WTC11 (cell line): ENCODE measurements around the gene PLEKHF1. TPM values are rescaled to one million over a fixed set of nuclear protein-coding genes. Genes with fewer than 3 reads are reported as not detected.

ENCODE experiments used
- ATAC-seq: fragments of 200-7000 bp; cut with Tn5 transposase; 2 replicates; pipeline ENCODE4 v1.10.0; 2021; ENCODE audit warnings: mild to moderate bottlenecking, moderate library complexity
- CTCF ChIA-PET: fragments of 300-600 bp; sonication (Branson Sonifier 250); formaldehyde crosslinking; loops from one replicate; lab custom pipeline; 2021; ENCODE audit warnings: antibody characterized with exemption; lab: Charles Lee
- POLR2A ChIA-PET: fragments of 350-600 bp; sonication (Branson Sonifier 250); formaldehyde crosslinking; loops from one replicate; lab custom pipeline; 2021; ENCODE audit warnings: antibody characterized with exemption; lab: Charles Lee
- DNase-seq: peaks from one replicate; pipeline ENCODE4 v3.0.0; 2021; ENCODE audit warnings: low spot score
- H3K27ac Mint-ChIP-seq: 2 replicates; pipeline ENCODE4 v1.8.0; 2021; ENCODE audit warnings: mixed read lengths
- H3K27me3 Mint-ChIP-seq: 2 replicates; pipeline ENCODE4 v1.8.0; 2021; ENCODE audit warnings: low read depth, mild to moderate bottlenecking, moderate library complexity, mixed read lengths
- H3K36me3 Mint-ChIP-seq: 2 replicates; pipeline ENCODE4 v1.8.0; 2021; ENCODE audit warnings: mixed read lengths
- H3K4me1 Mint-ChIP-seq: 2 replicates; pipeline ENCODE4 v1.8.0; 2022; ENCODE audit warnings: mixed read lengths
- H3K4me3 Mint-ChIP-seq: 2 replicates; pipeline ENCODE4 v1.8.0; 2021; ENCODE audit warnings: mild to moderate bottlenecking, moderate library complexity, mixed read lengths
- H3K9me3 Mint-ChIP-seq: 2 replicates; pipeline ENCODE4 v1.8.0; 2021; ENCODE audit warnings: mixed read lengths
- ESRRA ChIP-seq: sonication (generic); formaldehyde crosslinking; IDR thresholded peaks from 2 replicates; pipeline ENCODE4 v1.8.1; 2022; ENCODE audit warnings: mild to moderate bottlenecking, missing genetic modification reagents, borderline replicate concordance
- FOXJ3 ChIP-seq: sonication (generic); formaldehyde crosslinking; IDR thresholded peaks from 2 replicates; pipeline ENCODE4 v1.9.0; 2021; ENCODE audit warnings: missing genetic modification reagents, mild to moderate bottlenecking, borderline replicate concordance
- GTF2I ChIP-seq: fragments of 250-450 bp; sonication (Bioruptor Pico); conservative IDR thresholded peaks from 2 replicates; pipeline ENCODE4 v1.4.0; 2021; ENCODE audit warnings: mild to moderate bottlenecking
- IRF2 ChIP-seq: sonication (generic); formaldehyde crosslinking; IDR thresholded peaks from 2 replicates; pipeline ENCODE4 v1.8.0; 2022; ENCODE audit warnings: low read depth, missing genetic modification reagents, borderline replicate concordance
- JUN ChIP-seq: sonication (generic); formaldehyde crosslinking; IDR thresholded peaks from 2 replicates; pipeline ENCODE4 v1.8.0; 2023; ENCODE audit warnings: mild to moderate bottlenecking, missing genetic modification reagents
- KAT7 ChIP-seq: sonication (generic); formaldehyde crosslinking; IDR thresholded peaks from 2 replicates; pipeline ENCODE4 v1.8.1; 2023; ENCODE audit warnings: missing genetic modification reagents, mild to moderate bottlenecking, borderline replicate concordance
- NFATC4 ChIP-seq: fragments of 250-450 bp; sonication (Bioruptor Pico); IDR thresholded peaks from 2 replicates; pipeline ENCODE4 v1.9.0; 2021; ENCODE audit warnings: mild to moderate bottlenecking
- NR2C2 ChIP-seq: sonication (generic); formaldehyde crosslinking; IDR thresholded peaks from 2 replicates; pipeline ENCODE4 v1.8.0; 2022; ENCODE audit warnings: mild to moderate bottlenecking, missing genetic modification reagents
- PREB ChIP-seq: sonication (generic); formaldehyde crosslinking; IDR thresholded peaks from 2 replicates; pipeline ENCODE4 v1.8.1; 2022; ENCODE audit warnings: mild to moderate bottlenecking, missing genetic modification reagents, moderate library complexity, borderline replicate concordance
- RORB ChIP-seq: fragments of 250-450 bp; sonication (Bioruptor Pico); IDR thresholded peaks from 2 replicates; pipeline ENCODE4 v1.9.0; 2021; ENCODE audit warnings: mild to moderate bottlenecking
- ZBTB21 ChIP-seq: sonication (generic); formaldehyde crosslinking; IDR thresholded peaks from 2 replicates; pipeline ENCODE4 v1.8.1; 2023; ENCODE audit warnings: mild to moderate bottlenecking, missing genetic modification reagents, borderline replicate concordance
- ZNF138 ChIP-seq: sonication (generic); formaldehyde crosslinking; conservative IDR thresholded peaks from 2 replicates; pipeline ENCODE4 v1.8.1; 2022; ENCODE audit warnings: mild to moderate bottlenecking, moderate library complexity, missing genetic modification reagents
- total RNA-seq: library from RNA; stranded (reverse); gene quantifications from 3 replicates; pipeline ENCODE4 v1.2.3, GENCODE V29; 2021
- TF ChIP-seq, protein P1 (sequence below): sonication (generic); formaldehyde crosslinking; IDR thresholded peaks from 2 replicates; pipeline ENCODE4 v1.8.1; 2023; ENCODE audit warnings: mild to moderate bottlenecking, missing genetic modification reagents, borderline replicate concordance
- TF ChIP-seq, protein P2 (sequence below): sonication (generic); formaldehyde crosslinking; IDR thresholded peaks from 2 replicates; pipeline ENCODE4 v1.8.0; 2022; ENCODE audit warnings: mild to moderate bottlenecking, missing genetic modification reagents
- TF ChIP-seq, protein P3 (sequence below): sonication (generic); formaldehyde crosslinking; IDR thresholded peaks from 2 replicates; pipeline ENCODE4 v1.8.1; 2022; ENCODE audit warnings: low read depth, missing genetic modification reagents, borderline replicate concordance
- TF ChIP-seq, protein P4 (sequence below): sonication (generic); formaldehyde crosslinking; IDR thresholded peaks from 2 replicates; pipeline ENCODE4 v1.8.0; 2022; ENCODE audit warnings: missing genetic modification reagents
- TF ChIP-seq, protein P5 (sequence below): sonication (generic); formaldehyde crosslinking; IDR thresholded peaks from 2 replicates; pipeline ENCODE4 v1.8.1; 2023; ENCODE audit warnings: mild to moderate bottlenecking, missing genetic modification reagents
- TF ChIP-seq, protein P6 (sequence below): sonication (generic); formaldehyde crosslinking; IDR thresholded peaks from 2 replicates; pipeline ENCODE4 v1.8.0; 2022; ENCODE audit warnings: mild to moderate bottlenecking, missing genetic modification reagents
- TF ChIP-seq, protein P7 (sequence below): fragments of 250-450 bp; sonication (Bioruptor Pico); IDR thresholded peaks from 2 replicates; pipeline ENCODE4 v1.9.0; 2021; ENCODE audit warnings: moderate library complexity, mild to moderate bottlenecking, inconsistent platforms, borderline replicate concordance

PLEKHF1 gene
- total RNA-seq, 1 experiment from 2014 or later: 17.9 TPM

GRCh38 chr19:29695765-29696564, 30.7 kb downstream of the PLEKHF1 start (continued):
- TF ChIP-seq FOXJ3 (no peak), ZNF138 (CRISPR knock-in tag) (no peak)

GRCh38 chr19:29696565-29696846, 31.2 kb downstream of the PLEKHF1 start:
- ChIA-PET CTCF (no interaction called here), POLR2A (no interaction called here)
- DNase-seq: no peak
- no peaks in the 10 kb centered on the region for H3K27me3 Mint-ChIP-seq
- peaks cover 3% of the 10 kb centered on the region; the same call in 1 of the 2 replicates for H3K36me3 Mint-ChIP-seq
- no peak for ATAC-seq
- no peaks in the 10 kb centered on the region for H3K9me3 Mint-ChIP-seq
- H3K4me1 Mint-ChIP-seq: no peaks in the 10 kb centered on the region; the same call in 1 of the 2 replicates
- no peak overlapping the region for H3K27ac Mint-ChIP-seq
- TF ChIP-seq, protein P1, sequence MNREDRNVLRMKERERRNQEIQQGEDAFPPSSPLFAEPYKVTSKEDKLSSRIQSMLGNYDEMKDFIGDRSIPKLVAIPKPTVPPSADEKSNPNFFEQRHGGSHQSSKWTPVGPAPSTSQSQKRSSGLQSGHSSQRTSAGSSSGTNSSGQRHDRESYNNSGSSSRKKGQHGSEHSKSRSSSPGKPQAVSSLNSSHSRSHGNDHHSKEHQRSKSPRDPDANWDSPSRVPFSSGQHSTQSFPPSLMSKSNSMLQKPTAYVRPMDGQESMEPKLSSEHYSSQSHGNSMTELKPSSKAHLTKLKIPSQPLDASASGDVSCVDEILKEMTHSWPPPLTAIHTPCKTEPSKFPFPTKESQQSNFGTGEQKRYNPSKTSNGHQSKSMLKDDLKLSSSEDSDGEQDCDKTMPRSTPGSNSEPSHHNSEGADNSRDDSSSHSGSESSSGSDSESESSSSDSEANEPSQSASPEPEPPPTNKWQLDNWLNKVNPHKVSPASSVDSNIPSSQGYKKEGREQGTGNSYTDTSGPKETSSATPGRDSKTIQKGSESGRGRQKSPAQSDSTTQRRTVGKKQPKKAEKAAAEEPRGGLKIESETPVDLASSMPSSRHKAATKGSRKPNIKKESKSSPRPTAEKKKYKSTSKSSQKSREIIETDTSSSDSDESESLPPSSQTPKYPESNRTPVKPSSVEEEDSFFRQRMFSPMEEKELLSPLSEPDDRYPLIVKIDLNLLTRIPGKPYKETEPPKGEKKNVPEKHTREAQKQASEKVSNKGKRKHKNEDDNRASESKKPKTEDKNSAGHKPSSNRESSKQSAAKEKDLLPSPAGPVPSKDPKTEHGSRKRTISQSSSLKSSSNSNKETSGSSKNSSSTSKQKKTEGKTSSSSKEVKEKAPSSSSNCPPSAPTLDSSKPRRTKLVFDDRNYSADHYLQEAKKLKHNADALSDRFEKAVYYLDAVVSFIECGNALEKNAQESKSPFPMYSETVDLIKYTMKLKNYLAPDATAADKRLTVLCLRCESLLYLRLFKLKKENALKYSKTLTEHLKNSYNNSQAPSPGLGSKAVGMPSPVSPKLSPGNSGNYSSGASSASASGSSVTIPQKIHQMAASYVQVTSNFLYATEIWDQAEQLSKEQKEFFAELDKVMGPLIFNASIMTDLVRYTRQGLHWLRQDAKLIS (CRISPR knock-in tag): no peak
- TF ChIP-seq GTF2I (CRISPR knock-in tag) (no peak), JUN (CRISPR knock-in tag) (no peak), NFATC4 (CRISPR knock-in tag) (no peak), IRF2 (CRISPR knock-in tag) (no peak), ZBTB21 (no peak), PREB (CRISPR knock-in tag) (no peak), ESRRA (CRISPR knock-in tag) (no peak), KAT7 (no peak), RORB (CRISPR knock-in tag) (no peak), NR2C2 (CRISPR knock-in tag) (no peak)
- TF ChIP-seq, protein P2, sequence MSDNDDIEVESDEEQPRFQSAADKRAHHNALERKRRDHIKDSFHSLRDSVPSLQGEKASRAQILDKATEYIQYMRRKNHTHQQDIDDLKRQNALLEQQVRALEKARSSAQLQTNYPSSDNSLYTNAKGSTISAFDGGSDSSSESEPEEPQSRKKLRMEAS (CRISPR knock-in tag): no peak
- TF ChIP-seq, protein P3, sequence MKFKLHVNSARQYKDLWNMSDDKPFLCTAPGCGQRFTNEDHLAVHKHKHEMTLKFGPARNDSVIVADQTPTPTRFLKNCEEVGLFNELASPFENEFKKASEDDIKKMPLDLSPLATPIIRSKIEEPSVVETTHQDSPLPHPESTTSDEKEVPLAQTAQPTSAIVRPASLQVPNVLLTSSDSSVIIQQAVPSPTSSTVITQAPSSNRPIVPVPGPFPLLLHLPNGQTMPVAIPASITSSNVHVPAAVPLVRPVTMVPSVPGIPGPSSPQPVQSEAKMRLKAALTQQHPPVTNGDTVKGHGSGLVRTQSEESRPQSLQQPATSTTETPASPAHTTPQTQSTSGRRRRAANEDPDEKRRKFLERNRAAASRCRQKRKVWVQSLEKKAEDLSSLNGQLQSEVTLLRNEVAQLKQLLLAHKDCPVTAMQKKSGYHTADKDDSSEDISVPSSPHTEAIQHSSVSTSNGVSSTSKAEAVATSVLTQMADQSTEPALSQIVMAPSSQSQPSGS (CRISPR knock-in tag): no peak
- TF ChIP-seq, protein P4, sequence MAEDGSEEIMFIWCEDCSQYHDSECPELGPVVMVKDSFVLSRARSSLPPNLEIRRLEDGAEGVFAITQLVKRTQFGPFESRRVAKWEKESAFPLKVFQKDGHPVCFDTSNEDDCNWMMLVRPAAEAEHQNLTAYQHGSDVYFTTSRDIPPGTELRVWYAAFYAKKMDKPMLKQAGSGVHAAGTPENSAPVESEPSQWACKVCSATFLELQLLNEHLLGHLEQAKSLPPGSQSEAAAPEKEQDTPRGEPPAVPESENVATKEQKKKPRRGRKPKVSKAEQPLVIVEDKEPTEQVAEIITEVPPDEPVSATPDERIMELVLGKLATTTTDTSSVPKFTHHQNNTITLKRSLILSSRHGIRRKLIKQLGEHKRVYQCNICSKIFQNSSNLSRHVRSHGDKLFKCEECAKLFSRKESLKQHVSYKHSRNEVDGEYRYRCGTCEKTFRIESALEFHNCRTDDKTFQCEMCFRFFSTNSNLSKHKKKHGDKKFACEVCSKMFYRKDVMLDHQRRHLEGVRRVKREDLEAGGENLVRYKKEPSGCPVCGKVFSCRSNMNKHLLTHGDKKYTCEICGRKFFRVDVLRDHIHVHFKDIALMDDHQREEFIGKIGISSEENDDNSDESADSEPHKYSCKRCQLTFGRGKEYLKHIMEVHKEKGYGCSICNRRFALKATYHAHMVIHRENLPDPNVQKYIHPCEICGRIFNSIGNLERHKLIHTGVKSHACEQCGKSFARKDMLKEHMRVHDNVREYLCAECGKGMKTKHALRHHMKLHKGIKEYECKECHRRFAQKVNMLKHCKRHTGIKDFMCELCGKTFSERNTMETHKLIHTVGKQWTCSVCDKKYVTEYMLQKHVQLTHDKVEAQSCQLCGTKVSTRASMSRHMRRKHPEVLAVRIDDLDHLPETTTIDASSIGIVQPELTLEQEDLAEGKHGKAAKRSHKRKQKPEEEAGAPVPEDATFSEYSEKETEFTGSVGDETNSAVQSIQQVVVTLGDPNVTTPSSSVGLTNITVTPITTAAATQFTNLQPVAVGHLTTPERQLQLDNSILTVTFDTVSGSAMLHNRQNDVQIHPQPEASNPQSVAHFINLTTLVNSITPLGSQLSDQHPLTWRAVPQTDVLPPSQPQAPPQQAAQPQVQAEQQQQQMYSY: no peak
- TF ChIP-seq, protein P5, sequence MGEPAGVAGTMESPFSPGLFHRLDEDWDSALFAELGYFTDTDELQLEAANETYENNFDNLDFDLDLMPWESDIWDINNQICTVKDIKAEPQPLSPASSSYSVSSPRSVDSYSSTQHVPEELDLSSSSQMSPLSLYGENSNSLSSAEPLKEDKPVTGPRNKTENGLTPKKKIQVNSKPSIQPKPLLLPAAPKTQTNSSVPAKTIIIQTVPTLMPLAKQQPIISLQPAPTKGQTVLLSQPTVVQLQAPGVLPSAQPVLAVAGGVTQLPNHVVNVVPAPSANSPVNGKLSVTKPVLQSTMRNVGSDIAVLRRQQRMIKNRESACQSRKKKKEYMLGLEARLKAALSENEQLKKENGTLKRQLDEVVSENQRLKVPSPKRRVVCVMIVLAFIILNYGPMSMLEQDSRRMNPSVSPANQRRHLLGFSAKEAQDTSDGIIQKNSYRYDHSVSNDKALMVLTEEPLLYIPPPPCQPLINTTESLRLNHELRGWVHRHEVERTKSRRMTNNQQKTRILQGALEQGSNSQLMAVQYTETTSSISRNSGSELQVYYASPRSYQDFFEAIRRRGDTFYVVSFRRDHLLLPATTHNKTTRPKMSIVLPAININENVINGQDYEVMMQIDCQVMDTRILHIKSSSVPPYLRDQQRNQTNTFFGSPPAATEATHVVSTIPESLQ (CRISPR knock-in tag): no peak
- TF ChIP-seq, protein P6, sequence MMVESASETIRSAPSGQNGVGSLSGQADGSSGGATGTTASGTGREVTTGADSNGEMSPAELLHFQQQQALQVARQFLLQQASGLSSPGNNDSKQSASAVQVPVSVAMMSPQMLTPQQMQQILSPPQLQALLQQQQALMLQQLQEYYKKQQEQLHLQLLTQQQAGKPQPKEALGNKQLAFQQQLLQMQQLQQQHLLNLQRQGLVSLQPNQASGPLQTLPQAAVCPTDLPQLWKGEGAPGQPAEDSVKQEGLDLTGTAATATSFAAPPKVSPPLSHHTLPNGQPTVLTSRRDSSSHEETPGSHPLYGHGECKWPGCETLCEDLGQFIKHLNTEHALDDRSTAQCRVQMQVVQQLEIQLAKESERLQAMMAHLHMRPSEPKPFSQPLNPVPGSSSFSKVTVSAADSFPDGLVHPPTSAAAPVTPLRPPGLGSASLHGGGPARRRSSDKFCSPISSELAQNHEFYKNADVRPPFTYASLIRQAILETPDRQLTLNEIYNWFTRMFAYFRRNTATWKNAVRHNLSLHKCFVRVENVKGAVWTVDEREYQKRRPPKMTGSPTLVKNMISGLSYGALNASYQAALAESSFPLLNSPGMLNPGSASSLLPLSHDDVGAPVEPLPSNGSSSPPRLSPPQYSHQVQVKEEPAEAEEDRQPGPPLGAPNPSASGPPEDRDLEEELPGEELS (CRISPR knock-in tag): no peak
- TF ChIP-seq, protein P7, sequence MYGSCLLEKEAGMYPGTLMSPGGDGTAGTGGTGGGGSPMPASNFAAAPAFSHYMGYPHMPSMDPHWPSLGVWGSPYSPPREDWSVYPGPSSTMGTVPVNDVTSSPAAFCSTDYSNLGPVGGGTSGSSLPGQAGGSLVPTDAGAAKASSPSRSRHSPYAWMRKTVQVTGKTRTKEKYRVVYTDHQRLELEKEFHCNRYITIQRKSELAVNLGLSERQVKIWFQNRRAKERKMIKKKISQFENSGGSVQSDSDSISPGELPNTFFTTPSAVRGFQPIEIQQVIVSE (CRISPR knock-in tag): no peak
- H3K4me3 Mint-ChIP-seq: no peak overlapping the region
